Activated T-helper 1 cell treated with Interleukin-2 at 50 U/mL for 16 hours (primary cell): Measurements from ENCODE around the gene KCNN3.
A peak's percentile ranks its signal among the peaks of the same experiment; 100 is the strongest.

ENCODE experiments used
- DNase-seq: peaks from one replicate; pipeline ENCODE4 v3.0.0-alpha.2; 2020; ENCODE audit warnings: low read depth

KCNN3 gene

GRCh38 chr1:154791292-154792166, 78.6 kb downstream of the KCNN3 start:
- DNase-seq, result peak; percentile 78

GRCh38 chr1:154788886-154789285, 81.2 kb downstream of the KCNN3 start:
- DNase-seq, result no peak

- no peak for DNase-seq
Measured at GRCh38 chr1:154788110-154788870, 81.8 kb downstream of the KCNN3 start.

- no peak for DNase-seq
Measured at GRCh38 chr1:154786804-154787570, 83.1 kb downstream of the KCNN3 start.

- DNase-seq, result no peak
Measured at GRCh38 chr1:154784924-154785531, 85.1 kb downstream of the KCNN3 start.

GRCh38 chr1:154784416-154784815, 85.7 kb downstream of the KCNN3 start:
- no peak for DNase-seq

- no peak for DNase-seq
Measured at GRCh38 chr1:154783976-154784375, 86.1 kb downstream of the KCNN3 start.

GRCh38 chr1:154780541-154780940, 89.5 kb downstream of the KCNN3 start:
- DNase-seq, result no peak

- no peak for DNase-seq
Measured at GRCh38 chr1:154779551-154780189, 90.4 kb downstream of the KCNN3 start.

GRCh38 chr1:154778944-154779343, 91.1 kb downstream of the KCNN3 start:
- DNase-seq, result no peak

- no peak for DNase-seq
Measured at GRCh38 chr1:154778275-154778674, 91.8 kb downstream of the KCNN3 start.

GRCh38 chr1:154777781-154778180, 92.3 kb downstream of the KCNN3 start:
- DNase-seq, result no peak

- DNase-seq, result no peak
Measured at GRCh38 chr1:154777154-154777553, 92.9 kb downstream of the KCNN3 start.

GRCh38 chr1:154775621-154776605, 94.2 kb downstream of the KCNN3 start:
- DNase-seq, result no peak

GRCh38 chr1:154774175-154774855, 95.8 kb downstream of the KCNN3 start:
- no peak for DNase-seq

GRCh38 chr1:154773551-154773950, 96.5 kb downstream of the KCNN3 start:
- DNase-seq, result no peak

- no peak for DNase-seq
Measured at GRCh38 chr1:154772606-154773506, 97.2 kb downstream of the KCNN3 start.

GRCh38 chr1:154772056-154772455, 98.0 kb downstream of the KCNN3 start:
- no peak for DNase-seq
